ENCODE results near the gene MED17.
"Not testable (repeated sequence)": the region's sequence is repeated elsewhere in the genome, so short reads cannot be mapped to it uniquely, and the experiment has no call there.

MED17 gene

DNA sequence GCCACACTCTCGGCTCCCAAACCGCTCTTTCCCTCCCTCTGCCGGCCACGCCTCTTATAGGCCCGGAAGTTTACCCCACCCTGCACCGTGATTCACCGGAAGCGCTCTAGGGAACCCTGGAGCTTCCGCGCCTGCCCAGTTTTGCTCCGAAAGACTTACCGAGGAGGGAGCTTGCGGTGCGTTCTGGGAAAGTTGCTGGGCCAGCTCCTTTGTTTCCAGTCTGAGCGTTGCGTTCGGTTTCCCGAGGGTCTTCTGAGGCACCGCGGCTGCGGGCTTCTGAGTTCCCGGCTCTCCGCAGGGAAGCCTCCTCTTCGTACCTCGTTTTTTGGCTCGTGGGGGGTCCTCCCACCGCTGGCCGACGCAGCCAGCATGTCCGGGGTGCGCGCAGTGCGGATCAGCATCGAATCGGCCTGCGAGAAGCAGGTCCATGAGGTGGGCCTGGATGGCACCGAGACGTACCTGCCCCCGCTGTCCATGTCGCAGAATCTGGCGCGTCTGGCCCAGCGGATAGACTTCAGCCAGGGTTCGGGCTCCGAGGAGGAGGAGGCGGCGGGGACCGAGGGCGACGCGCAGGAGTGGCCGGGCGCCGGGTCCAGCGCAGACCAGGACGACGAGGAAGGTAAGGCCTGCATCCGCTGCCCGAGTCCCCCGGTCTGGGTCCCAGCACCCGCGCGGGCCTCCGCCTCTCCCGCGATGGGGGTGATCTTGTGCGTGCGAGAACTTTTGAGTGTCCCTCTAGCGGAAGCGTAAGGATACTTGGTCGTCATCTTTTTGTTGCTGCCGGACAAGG lies at the start of gene MED17:
Gene MED17, plus strand, starts transcription at position 138 of the 790 bp plus-strand sequence. Its CDS starts 232 bp downstream, at position 370.
- peak; percentile 80 for DNase-seq (ENCODE audit: low read depth)

DNA sequence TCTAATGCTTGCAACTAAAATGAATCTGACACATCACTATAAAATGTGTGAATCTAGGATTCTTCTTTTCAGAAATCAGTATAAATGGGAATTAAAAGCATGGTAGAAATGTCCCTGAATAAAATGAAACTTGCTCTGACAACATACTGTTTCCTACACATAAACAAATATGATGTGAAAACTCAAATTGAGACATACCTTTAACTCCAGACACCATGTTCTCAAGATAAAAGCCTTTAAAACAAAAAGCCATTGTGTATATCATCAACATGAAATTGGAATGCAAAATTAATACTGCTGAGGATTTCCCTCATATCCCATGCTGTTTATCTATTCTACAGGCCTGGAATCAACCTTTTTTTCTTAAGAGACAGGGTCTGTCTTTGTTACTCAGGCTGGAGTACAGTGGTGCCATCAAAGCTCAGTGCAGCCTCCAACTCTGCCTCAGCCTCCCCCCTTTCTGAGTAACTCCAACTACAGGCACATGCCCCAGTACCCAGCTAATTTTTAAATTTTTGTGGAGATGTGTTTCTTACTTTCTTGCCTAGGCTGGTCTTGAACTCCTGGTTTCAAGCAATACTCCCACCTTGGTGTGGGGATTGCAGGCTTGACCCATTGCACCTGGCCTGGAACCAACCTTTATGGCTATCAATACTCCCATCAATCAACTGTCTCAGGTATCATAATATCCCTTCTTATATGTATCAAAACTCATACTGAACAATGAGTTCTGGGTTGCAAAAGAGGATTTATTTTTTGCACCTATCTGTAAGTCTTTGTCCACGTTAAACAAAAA lies 49.5 kb upstream of the MED17 start:
- no peak for DNase-seq (ENCODE audit: low read depth)

DNA sequence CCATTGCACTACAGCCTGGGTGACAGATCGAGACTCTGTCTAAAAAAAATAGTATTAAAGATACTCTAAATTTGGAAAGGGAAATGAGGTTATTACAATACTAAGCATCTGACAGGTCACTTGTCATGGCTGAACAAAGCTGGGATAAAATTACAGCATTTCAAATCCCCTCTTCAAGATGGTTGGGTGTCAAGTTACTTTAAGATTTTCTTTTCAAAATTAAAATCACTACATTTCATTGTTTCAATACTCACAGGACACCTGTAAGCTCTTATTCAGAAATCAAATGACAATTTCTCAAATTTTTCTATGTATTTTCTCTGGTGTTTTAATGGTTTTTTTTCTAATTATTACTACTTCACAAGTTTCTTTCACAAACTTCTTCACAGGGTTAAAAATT lies 48.5 kb upstream of the MED17 start:
- no peak for DNase-seq (ENCODE audit: low read depth)

DNA sequence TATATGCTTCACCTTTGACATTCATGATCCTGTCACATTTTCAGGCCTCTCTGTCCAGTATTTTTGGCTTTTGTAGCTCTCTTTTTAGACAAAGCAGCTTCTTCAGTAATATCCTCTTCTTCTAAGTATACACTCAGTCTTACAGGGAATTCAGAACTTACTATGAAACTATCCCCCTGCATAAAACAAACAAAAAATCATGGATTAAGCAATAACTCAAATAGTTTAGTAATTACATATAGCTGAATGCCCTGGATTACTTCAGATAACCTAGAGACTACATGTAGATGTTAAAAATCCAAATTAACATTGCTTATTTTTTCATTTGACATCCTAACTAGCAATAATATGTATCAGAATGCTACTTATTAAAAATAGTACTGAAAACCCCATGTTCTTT lies 48.0 kb upstream of the MED17 start:
- DNase-seq (ENCODE audit: low read depth), result no peak

DNA sequence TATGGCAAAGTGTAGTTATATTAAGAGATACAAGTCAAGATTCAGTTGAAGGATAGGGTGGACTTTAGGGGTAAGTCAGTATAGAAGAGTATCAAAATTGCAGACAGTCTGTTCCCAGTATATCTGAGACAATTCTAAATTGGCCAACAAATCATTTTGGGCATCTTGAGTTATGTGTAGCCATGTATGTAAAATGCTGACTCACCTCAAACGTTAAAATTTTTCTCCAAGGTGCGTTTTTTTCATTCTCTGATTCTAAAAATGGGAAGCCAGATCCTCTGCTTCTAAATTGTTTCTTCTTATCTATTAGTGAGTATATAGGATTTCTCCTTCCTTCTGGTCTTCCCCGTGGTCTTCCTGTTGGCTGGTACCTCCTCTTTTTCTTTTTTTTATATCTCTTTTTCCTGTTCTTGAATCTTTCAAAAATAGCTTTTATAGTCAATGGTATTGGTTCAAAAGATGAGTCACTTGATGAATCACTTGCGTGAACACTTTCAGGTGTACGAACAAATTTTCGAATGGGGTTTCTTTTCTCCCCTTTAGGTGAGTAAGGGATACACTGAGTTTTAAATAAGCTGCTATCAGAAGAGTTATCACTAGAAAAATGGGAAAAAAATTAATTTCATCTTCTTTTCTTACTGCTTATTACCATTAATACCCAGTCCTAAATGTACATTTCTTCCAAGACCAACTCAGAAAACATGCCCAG lies 46.0 kb upstream of the MED17 start:
- no peak for DNase-seq (ENCODE audit: low read depth)

- no peak for DNase-seq (ENCODE audit: low read depth)
These were observed 45.4 kb upstream of the MED17 start for GRCh38 chr11:93738647-93739081.

- peak; percentile 12 for DNase-seq (ENCODE audit: low read depth)
These were observed 43.9 kb upstream of the MED17 start for GRCh38 chr11:93740031-93740729.

GRCh38 chr11:93740730-93741093 lies 43.4 kb upstream of the MED17 start:
- peak; percentile 35 for DNase-seq (ENCODE audit: low read depth)

DNA sequence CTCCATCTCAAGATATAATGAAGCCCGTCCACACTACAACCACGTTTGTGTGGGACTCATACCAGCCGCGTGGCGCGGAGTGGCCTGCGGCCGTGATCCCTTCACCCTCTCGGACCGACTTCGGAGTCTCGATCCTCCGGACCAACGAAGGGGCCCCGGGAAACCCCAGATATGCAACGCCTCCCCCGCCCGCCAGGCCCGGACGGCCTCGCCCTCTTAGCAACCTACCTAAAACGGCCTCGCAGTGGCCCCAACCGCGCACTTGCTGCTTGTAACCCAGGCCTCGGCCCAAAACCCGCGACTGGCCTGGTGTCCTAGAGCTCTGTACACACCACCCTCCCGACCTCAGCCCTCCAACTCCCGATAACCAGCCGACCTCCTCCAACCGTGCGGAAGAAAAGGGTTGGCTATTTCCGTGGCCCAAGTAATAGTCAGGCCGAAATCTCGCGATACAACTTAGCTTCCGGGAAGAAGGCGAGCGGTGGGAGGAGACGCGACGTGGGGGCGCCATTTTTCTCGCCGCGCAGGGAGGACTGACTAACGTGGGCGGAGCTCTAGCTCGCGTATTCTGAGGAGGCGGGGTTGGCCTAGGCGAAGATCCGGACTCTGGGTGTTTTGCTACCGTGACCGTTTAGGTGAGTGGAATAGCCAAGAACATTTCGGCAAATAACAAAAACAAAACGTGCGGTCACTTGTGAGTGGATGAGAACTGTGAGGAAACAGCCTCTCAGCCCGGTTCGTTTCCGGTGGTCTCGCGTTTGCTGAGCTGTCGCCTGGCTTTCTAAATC lies 42.8 kb upstream of the MED17 start, which contains the start of the genes C11orf54 and TAF1D:
Gene C11orf54, plus strand, starts transcription at position 579 of the 788 bp plus-strand sequence. CDS start 5,722 bp downstream, outside the sequence.
Gene TAF1D, minus strand, starts transcription at position 402 of the 788 bp plus-strand sequence. CDS start 2,191 bp downstream, outside the sequence.
- DNase-seq (ENCODE audit: low read depth), result peak; percentile 96

DNA sequence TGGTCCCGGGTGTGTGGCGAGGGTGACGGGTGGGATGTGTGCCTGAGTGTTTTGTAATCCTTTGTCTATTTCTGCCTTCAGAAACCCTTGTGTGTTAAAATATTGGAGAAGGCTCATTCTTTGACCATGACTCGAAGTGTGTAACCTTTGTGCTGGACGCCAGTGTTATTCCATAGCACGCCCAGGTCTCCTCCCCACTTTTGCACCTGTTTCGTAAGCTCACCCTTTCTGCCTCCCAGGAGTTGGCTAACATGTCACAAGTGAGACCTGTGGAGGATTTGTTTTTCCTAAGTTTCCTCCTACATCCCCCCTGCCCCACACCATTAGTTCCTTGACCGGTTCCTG lies 42.2 kb upstream of the MED17 start:
- DNase-seq (ENCODE audit: low read depth), result peak; percentile 30

DNA sequence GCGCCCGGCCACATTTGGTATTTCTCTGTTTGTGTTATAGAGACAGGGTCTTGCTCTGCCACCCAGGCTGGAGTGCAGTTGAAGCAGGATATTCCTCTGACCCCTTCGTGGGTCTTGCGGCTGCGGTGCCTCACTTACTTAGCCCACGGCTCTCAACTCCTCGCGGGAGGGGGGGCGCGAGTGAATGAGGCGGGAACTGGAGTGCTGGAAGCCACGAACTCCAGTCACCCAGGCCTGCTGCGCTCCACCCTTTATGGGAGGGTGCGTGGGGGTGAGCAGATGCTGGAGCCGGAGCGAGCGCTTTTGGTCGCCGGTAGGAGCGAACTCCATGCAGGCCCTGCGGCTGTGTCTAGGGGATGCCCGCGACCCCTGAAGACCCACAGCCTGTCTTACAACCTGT lies 40.8 kb upstream of the MED17 start:
- DNase-seq (ENCODE audit: low read depth), result no peak

GRCh38 chr11:93744669-93745004 lies 39.4 kb upstream of the MED17 start:
- DNase-seq (ENCODE audit: low read depth), result no peak

DNA sequence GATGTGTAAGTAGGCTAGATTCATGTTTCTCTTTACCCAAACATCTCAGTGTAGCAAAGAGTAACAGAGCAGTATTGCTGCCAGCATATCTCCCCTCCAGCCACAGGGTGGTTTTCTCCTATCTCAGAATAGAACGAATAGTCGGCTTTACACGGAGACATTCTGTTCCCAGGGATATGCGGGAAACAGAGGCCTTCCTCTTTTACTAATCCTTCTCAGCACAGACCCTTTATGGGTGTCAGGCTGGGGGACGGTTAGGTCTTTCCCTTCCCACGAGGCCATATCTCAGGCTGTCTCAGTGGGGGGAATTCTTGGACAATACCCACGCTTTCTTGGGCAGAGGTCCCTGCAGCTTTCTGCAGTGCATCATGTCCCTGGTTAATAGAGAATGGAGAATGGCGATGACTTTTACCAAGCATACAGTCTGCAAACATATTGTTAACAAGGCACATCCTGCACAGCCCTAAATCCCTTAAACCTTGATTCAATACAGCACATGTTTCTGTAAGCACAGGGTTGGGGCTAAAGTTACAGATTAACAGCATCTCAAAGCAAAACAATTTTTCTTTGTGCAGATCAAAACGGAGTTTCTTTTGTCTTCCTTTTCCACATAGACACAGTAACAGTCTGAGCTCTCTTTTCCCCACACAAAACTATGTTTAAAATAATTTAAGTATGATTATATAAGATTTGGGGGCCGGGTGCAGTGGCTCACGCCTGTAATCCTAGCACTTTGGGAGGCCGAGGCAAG lies 38.9 kb upstream of the MED17 start:
- not testable (repeated sequence) for DNase-seq (ENCODE audit: low read depth)

GRCh38 chr11:93746101-93746500 lies 38.0 kb upstream of the MED17 start:
- no peak for DNase-seq (ENCODE audit: low read depth)

GRCh38 chr11:93747122-93747521 lies 37.0 kb upstream of the MED17 start:
- DNase-seq (ENCODE audit: low read depth), result no peak

- DNase-seq (ENCODE audit: low read depth), result no peak
These were observed 33.1 kb upstream of the MED17 start for GRCh38 chr11:93751001-93751400.

DNA sequence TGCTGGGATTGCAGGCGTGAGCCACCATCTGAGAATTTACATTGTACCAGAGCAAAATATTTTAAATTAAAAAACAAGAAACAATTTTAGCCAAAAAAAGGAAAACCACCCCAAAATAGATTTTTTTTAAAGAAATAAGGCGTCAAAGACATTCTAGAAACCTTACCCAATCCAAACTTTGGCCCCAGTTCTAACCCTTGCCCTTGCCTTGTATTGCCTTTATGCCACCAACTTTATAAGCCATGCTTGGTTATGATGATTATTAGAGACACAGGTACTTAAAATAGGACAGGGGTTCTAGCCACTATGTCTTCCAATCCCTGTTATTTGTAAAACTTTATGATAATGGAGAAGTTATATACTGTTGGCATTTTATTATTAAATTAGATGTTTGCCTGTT lies 30.8 kb upstream of the MED17 start:
- no peak for DNase-seq (ENCODE audit: low read depth)

DNA sequence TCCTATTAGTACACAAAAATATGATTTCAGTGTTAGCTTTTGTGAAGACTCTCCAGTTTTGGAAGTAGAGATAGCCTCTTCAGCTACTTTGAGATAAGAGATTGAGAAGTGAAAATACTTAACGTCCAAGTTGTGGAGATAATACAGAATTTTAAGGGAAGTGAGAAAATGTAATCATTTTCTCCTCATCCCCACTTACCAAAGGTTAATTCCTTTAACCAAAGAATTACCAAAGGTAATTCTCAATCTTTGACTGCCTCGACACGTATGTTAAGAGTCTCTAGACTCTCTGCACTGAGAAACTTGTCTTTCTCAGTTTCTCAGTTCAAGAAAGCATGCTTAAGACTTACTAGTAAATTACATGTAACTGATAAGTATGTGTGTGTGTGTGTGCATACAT lies 27.3 kb upstream of the MED17 start:
- DNase-seq (ENCODE audit: low read depth), result no peak

- no peak for DNase-seq (ENCODE audit: low read depth)
These were observed 26.8 kb upstream of the MED17 start for GRCh38 chr11:93757301-93757700.

Data from GM04504 (cell line).